Activated T-helper 2 cell treated with anti-CD3 and anti-CD28 coated beads, Interferon-gamma antibody, Interleukin-2, Interleukin-4, amounts not matched to agents 10 μg/mL and 5 μg/mL and 100 μg/mL, durations not matched to agents 14 hours and 24 hours and 36 hours (primary cell): ENCODE data around the gene ACTL10. TPM values are rescaled to one million over a fixed set of nuclear protein-coding genes. Genes with fewer than 3 reads are reported as not detected.

ENCODE experiments used
- DNase-seq: peaks from one replicate; pipeline ENCODE4 v3.0.0; 2021; ENCODE audit warnings: low spot score
- H3K27ac Mint-ChIP-seq: one replicate; pipeline ENCODE4 v1.8.0; 2021; ENCODE audit warnings: mixed read lengths
- H3K27me3 Mint-ChIP-seq: one replicate; pipeline ENCODE4 v1.8.0; 2021; ENCODE audit warnings: low read depth, mixed read lengths
- H3K36me3 Mint-ChIP-seq: one replicate; pipeline ENCODE4 v1.8.0; 2021; ENCODE audit warnings: low read depth, mixed read lengths
- H3K4me1 Mint-ChIP-seq: one replicate; pipeline ENCODE4 v1.8.0; 2021; ENCODE audit warnings: low read depth, mixed read lengths
- H3K4me3 Mint-ChIP-seq: one replicate; pipeline ENCODE4 v1.8.0; 2021; ENCODE audit warnings: low read depth, mild to moderate bottlenecking, moderate library complexity, mixed read lengths
- H3K9me3 Mint-ChIP-seq: one replicate; pipeline ENCODE4 v1.8.0; 2021; ENCODE audit warnings: mixed read lengths
- intact Hi-C: fragments of 100-400 bp; cut with micrococcal nuclease; formaldehyde crosslinking; loops from one replicate; pipeline ENCODE4 v1.15.1; 2023
- total RNA-seq: library from RNA; stranded (reverse); gene quantifications from 2 replicates; pipeline ENCODE4 v1.2.3, GENCODE V29; 2022

ACTL10 gene
- total RNA-seq, 1 donor from 2014 or later: 2.6 TPM

DNA sequence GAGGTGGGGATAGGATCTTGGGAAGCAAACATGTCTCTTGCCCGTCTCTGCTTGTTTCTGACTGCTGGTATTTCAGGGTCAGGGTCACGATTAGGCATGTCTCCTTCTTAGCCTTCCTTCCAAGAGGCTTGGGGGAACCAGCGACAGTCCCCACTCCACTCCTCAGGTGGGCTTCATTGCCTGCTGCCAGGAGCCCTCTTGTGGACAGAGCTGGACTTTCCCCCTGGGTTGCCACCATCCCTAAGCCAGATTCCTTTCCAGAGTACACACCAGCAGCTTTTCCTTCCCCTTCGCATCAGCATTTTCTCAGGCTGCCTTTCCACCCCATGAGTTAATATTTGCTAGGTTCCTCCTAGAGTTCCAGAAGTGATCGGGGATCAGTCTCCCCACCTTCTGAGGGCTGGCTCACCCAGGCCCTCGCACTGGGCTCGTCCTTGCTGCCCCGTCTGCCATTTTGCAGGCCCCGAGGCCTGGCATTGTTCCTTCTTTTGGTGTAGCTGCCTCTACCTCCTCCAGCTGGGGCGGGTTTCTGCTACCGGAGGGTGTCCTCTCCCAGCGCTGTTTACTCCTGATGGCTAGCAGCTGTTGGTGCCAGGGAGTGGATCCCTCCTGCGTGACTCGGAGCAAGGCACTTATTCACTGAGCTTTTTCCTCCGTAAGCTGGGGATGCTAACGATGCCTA, 13.4 kb upstream of the ACTL10 start:
- no peak overlapping the region for H3K27ac Mint-ChIP-seq
- peaks cover 22% of the 10 kb centered on the region for H3K4me1 Mint-ChIP-seq
- DNase-seq: no peak
- no peaks in the 10 kb centered on the region for H3K9me3 Mint-ChIP-seq
- no peak overlapping the region for H3K4me3 Mint-ChIP-seq
- H3K36me3 Mint-ChIP-seq: no peaks in the 10 kb centered on the region
- no peaks in the 10 kb centered on the region for H3K27me3 Mint-ChIP-seq
- intact Hi-C loops: loop anchor here (1.0 to 2.0 kb wide), 2 partner anchors 20 to 197 kb away; no protein-coding TSS in a partner anchor

- intact Hi-C loops: loop anchor here (1.0 to 2.0 kb wide), 2 partner anchors 21 to 197 kb away; no protein-coding TSS in a partner anchor
- Mint-ChIP-seq H3K36me3 (no peaks in the 10 kb centered on the region), H3K9me3 (no peaks in the 10 kb centered on the region), H3K4me3 (no peak overlapping the region), H3K27me3 (no peaks in the 10 kb centered on the region), H3K27ac (peak overlapping the region; percentile 12), H3K4me1 (peaks cover 22% of the 10 kb centered on the region)
- DNase-seq: no peak
Observed at GRCh38 chr20:33653900-33654596, 12.7 kb upstream of the ACTL10 start.

DNA sequence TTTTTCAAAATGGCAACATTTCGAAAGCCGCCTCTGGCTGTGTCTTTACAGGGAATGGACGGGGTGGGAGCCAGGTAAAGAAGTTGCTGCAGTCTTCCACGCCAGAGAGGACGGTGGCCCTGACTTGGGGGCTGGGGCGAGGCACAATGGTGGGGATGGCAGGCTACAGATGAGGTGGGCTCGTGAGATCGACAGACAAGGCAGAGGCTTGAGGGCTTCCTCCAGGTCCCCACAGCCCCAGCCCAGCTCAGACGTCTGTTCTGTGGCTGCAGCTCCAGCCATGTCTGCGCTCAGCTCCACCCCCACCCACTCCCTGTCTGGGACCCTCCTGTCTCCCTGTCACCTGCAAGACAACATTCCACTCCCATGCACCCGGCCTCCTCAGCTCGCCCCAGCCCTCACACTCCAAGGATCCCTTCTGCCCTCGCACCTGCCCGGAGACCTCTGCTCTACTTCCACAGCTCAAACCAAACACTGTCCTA, 12.0 kb upstream of the ACTL10 start:
- intact Hi-C loops: no loop called here
- Mint-ChIP-seq H3K4me3 (no peak overlapping the region), H3K27me3 (no peaks in the 10 kb centered on the region), H3K4me1 (peaks cover 19% of the 10 kb centered on the region), H3K9me3 (no peaks in the 10 kb centered on the region), H3K36me3 (no peaks in the 10 kb centered on the region), H3K27ac (no peak overlapping the region)
- DNase-seq: no peak

DNA sequence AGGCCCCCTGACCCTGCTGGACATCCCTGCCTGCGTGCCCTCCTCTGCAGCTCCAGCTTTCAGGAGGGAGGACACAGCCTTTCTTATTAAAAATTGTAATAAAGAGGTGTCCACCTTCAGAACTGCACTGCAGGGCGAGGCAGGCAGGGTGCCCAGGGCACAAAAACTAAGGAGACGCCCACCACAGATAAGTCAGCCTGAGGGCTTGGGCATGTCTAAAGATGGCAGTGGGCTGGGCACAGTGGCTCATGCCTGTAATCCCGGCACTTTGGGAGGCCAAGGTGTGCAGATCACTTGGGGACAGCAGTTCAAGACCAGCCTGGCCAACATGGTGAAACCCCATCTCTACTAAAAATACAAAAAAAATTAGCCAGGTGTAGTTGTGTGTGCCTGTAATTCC, 11.6 kb upstream of the ACTL10 start:
- H3K4me3 Mint-ChIP-seq: no peak overlapping the region
- H3K27me3 Mint-ChIP-seq: no peaks in the 10 kb centered on the region
- H3K27ac Mint-ChIP-seq: no peak overlapping the region
- no peak for DNase-seq
- peaks cover 19% of the 10 kb centered on the region for H3K4me1 Mint-ChIP-seq
- intact Hi-C loops: no loop called here
- H3K36me3 Mint-ChIP-seq: no peaks in the 10 kb centered on the region
- H3K9me3 Mint-ChIP-seq: no peaks in the 10 kb centered on the region

DNA sequence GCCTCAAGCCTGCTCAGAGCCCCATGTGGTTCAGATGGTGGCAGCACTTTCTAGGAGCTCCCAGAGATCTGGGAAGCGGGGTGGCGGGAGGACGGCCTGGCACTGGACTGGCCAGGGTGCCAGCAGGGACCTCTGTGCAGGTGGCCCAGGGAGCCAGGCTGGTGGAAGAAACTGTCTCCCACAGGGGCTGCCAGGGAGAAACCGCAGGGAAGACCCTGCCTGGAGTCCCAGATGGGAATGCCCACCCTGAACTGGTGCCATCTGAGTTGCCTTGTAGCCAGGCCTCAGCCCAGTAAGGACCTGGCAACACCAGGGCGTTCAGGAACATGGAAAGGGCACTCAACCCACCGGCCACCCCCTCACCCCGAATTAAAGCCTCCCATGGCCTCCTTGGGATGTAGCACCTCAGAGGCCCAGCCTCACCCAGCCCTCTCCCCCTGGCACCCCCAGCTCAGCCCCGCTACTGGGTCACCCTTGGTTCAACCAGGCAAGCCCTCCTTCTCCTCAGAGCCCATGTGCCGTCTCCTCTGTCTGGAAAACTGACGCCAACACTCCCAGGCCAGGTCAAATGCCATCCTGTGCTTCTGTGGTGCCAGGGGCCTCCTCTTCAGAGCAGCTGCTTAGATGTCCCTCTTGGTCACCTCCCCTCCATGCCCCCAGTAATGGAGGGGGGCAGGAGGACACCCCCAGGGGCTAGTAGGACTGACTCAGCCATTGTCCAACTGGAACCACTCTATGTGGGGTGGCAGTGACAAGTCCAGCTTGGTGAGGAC, 10.5 kb upstream of the ACTL10 start:
- intact Hi-C loops: no loop called here
- Mint-ChIP-seq H3K27me3 (no peaks in the 10 kb centered on the region), H3K36me3 (no peaks in the 10 kb centered on the region), H3K9me3 (no peaks in the 10 kb centered on the region), H3K4me1 (peaks cover 19% of the 10 kb centered on the region), H3K4me3 (no peak overlapping the region), H3K27ac (no peak overlapping the region)
- no peak for DNase-seq

GRCh38 chr20:33656783-33657703, 9.7 kb upstream of the ACTL10 start:
- DNase-seq: no peak
- H3K4me3 Mint-ChIP-seq: no peak overlapping the region
- H3K4me1 Mint-ChIP-seq: peaks cover 11% of the 10 kb centered on the region
- H3K9me3 Mint-ChIP-seq: no peaks in the 10 kb centered on the region
- intact Hi-C loops: no loop called here
- no peak overlapping the region for H3K27ac Mint-ChIP-seq
- H3K36me3 Mint-ChIP-seq: no peaks in the 10 kb centered on the region
- H3K27me3 Mint-ChIP-seq: no peaks in the 10 kb centered on the region

GRCh38 chr20:33657704-33658095, 9.0 kb upstream of the ACTL10 start:
- Mint-ChIP-seq H3K27ac (no peak overlapping the region), H3K36me3 (no peaks in the 10 kb centered on the region)
- intact Hi-C loops: no loop called here

DNA sequence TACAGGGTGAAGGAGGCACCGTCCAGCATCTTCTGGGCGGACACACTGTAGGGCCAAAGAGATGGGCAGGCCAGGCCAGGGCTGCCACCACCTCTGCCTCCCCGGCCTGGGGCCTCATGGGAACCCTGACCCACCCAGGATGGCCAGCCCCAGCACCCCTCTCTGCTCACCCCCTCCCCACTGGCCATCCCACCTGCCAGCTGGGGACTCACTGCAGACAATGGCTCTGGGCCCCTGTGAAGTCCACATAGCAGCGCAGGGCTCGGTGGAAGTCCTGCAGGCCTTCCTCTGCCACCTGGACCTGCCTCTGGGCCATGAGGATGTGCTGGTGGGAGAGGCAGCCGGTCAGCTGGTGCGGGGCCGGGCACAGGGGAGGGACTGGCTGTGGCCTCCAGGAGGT, 8.2 kb upstream of the ACTL10 start:
- Mint-ChIP-seq H3K27me3 (no peaks in the 10 kb centered on the region), H3K4me3 (no peak overlapping the region), H3K4me1 (peaks cover 5% of the 10 kb centered on the region), H3K27ac (no peak overlapping the region), H3K9me3 (no peaks in the 10 kb centered on the region), H3K36me3 (no peaks in the 10 kb centered on the region)
- no peak for DNase-seq
- intact Hi-C loops: no loop called here

More at GRCh38 chr20:33657704-33658095, 9.0 kb upstream of the ACTL10 start:
- Mint-ChIP-seq H3K27me3 (no peaks in the 10 kb centered on the region), H3K4me1 (peaks cover 8% of the 10 kb centered on the region), H3K9me3 (no peaks in the 10 kb centered on the region), H3K4me3 (no peak overlapping the region)
- DNase-seq: no peak

GRCh38 chr20:33658929-33659328, 7.8 kb upstream of the ACTL10 start:
- intact Hi-C loops: no loop called here
- no peak overlapping the region for H3K27ac Mint-ChIP-seq
- H3K36me3 Mint-ChIP-seq: no peaks in the 10 kb centered on the region
- H3K4me3 Mint-ChIP-seq: no peak overlapping the region
- H3K4me1 Mint-ChIP-seq: peaks cover 5% of the 10 kb centered on the region
- no peaks in the 10 kb centered on the region for H3K9me3 Mint-ChIP-seq
- no peak for DNase-seq
- no peaks in the 10 kb centered on the region for H3K27me3 Mint-ChIP-seq

DNA sequence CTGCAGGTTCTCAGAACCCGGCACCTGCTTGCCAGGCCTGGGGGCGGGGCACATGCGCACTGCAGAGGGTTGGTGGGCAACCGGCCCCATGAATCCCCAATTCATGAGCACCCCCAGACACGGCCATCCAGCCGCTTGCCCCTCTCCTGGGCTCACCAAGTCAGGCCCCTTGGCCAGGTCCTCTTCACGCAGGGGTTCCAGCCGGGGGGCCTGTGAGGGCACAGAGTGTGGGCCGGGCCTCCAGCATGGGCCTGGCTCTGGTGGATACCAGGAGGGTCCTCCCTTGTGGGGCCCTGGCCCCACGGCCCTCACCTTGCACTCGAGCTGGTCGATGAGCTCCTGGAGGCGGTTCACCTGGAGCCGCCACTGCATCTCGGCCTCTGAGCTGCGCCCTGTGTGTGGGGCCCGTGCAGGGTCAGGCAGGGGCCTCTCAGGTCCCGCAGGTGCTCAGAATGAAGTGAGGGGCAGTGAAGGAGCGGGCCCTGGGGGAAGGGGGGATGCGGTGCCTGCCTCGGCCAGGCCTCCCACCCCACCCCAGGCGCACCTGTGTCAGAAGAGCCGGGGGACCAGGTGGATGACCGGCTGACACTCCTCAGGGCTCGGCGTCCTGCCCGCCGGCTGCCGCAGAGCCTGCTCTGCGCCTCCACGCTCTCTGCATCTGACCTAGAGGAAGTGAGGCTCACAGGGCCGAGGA, 7.3 kb upstream of the ACTL10 start:
- H3K4me3 Mint-ChIP-seq: no peak overlapping the region
- no peak overlapping the region for H3K27ac Mint-ChIP-seq
- H3K27me3 Mint-ChIP-seq: no peaks in the 10 kb centered on the region
- intact Hi-C loops: loop anchor here (10.0 kb wide), 2 partner anchors 105 to 455 kb away; partner anchors contain the start of gene EIF2S2
- H3K4me1 Mint-ChIP-seq: peaks cover 8% of the 10 kb centered on the region
- no peak for DNase-seq
- H3K36me3 Mint-ChIP-seq: no peaks in the 10 kb centered on the region
- no peaks in the 10 kb centered on the region for H3K9me3 Mint-ChIP-seq

DNA sequence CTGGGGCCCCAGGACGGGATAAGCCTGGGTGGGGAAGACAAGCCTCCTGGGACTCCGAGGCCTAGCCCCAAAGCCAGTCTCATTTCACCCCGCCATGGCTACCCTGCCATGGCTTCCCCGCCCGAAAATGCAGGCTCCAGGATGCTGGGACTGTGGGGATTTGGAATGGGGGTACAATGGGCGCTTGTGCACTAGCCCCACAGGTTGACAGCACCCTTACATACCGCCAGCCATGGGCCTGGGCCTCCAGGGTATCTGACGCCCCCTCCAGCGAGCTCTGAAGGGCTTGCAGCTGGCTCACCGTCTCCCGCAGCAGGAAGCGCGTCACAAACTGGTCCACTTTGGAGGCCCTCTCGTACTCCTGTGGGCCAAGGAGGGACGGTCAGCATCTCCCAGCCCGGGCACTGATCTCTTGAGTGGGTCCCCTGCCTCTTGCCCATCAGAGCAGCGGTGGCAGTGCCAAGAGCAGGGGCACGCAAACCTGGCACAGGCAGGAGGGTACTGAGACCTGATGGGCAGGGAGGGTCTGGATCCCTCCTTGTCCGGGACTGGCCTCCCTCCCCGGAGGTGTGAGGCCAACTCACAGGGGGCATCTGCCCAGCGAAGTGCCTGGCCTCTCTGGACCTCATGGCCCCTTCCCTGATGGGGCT, 6.6 kb upstream of the ACTL10 start:
- no peaks in the 10 kb centered on the region for H3K27me3 Mint-ChIP-seq
- no peak for DNase-seq
- peaks cover 15% of the 10 kb centered on the region for H3K4me1 Mint-ChIP-seq
- H3K27ac Mint-ChIP-seq: no peak overlapping the region
- H3K4me3 Mint-ChIP-seq: no peak overlapping the region
- intact Hi-C loops: loop anchor here (10.0 kb wide), 2 partner anchors 105 to 455 kb away; partner anchors contain the start of gene EIF2S2
- no peaks in the 10 kb centered on the region for H3K36me3 Mint-ChIP-seq
- no peaks in the 10 kb centered on the region for H3K9me3 Mint-ChIP-seq
